GM10847 (cell line): ENCODE data around the gene MTPN.

ENCODE experiments used
- POLR2A ChIP-seq: IDR thresholded peaks from 2 replicates; pipeline ENCODE4 v1.6.1; 2011; ENCODE audit not compliant: insufficient read length; ENCODE audit errors: extremely low read depth

The MTPN gene

DNA sequence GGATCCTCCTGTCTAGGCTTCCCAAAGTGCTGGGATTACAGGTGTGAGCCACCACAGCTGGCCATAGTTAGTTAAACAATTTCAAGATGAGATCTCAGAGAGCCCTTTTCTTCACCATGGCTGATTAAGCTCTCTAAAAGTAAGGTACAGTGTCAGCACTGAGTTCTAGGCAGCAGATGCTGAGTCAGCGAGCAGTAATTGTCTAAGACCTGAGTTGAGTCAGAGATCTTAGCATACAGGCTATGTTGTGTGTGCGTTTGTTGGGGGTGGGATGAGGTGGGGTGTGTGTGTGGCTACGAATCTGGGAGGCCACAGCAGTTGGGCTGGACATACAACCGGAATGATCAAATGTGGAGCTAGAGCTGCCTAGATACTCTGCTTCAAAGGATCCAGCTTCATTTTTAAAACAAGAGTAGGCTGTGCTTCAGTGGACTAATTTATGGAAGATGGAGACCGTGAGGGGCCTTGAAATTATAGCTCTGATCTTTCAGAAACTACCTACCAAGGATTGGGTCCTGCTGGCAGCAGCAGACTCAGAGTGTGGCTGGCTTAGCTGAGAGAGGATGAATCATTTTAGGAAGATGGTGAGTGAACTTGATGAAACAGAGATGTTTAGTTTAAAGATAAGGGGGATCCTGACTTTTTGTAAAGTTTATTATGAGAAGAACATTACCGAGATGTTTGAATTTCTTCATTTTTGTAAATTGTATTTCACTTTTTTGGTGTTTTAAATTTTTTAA, 17.5 kb upstream of the MTPN start:
- TF ChIP-seq POLR2A, result no peak

DNA sequence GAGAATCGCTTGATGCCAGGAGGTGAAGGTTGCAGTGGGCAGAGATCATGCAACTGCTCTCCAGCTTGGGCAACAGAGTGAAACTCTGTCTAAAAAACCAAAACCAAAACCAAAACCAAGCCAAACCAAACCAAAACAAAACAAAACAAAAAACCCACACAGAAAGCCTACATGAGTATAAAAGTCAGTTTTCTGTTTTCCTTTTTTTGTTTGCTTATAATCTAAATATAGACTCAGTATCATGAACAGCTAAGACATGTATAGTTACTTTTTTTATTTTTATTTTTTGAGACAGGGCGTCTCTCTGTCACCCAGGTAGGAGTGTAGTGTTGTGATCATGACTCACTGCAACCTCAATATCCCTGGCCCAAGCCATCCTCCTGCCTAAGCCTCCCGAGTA, 16.8 kb upstream of the MTPN start:
- no peak for TF ChIP-seq POLR2A

DNA sequence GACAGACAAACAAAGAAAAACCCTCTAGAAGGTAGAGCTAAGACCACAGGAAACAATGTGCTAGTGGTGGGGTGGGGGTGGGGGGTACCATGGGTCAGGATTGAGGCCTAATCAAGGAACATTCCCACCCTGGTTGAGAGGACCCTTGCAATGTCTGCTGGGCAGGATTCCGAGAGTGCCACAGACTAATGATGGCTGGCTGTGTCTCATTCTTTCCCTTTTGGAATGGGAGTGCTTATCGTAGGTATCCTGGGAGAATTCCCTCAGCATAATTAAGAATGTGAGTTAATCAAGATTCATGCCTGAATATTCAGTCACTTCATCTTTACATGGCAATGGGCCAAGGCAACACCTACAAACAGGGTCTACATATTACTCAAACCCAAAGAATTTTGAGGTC, 14.7 kb upstream of the MTPN start:
- TF ChIP-seq POLR2A, result no peak

DNA sequence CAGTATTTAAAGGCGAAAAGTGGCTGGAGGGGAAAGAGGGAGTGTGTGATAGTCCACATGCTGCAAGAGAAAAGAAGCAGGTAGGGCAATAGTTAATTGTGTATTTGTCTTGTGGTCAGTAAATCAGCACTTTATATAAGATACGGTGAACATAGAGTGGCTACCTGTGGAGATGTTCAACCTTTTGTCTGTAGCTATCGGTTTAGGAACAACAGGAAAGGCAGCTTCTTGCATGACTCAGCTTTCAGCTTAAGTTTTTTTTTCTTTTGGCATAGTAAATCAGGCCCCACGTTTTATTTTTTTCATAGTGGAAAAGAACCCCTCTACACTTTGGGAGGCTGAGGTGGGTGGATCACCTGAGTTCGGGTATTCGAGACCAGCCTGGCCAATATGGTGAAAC, 14.2 kb upstream of the MTPN start:
- no peak for TF ChIP-seq POLR2A

DNA sequence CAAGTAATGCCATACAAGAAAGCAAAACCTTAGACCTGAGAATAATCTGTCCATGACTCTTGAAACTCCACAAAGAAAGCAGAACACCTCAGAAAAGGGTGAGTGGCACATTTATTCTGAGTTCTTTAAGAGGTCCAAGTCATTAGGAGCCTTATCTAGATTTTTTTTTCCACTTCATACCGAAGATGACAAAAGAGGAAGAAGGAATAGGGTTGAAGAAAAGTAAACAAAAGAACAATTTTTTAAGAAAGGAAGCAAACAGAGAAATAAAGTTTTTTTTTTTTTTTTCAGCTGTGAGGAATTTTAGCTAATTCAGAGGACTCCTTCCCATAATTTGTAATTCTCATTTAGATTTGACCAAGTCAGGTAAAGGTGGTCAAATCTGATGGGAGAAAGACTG, 13.1 kb upstream of the MTPN start:
- TF ChIP-seq POLR2A, result no peak

DNA sequence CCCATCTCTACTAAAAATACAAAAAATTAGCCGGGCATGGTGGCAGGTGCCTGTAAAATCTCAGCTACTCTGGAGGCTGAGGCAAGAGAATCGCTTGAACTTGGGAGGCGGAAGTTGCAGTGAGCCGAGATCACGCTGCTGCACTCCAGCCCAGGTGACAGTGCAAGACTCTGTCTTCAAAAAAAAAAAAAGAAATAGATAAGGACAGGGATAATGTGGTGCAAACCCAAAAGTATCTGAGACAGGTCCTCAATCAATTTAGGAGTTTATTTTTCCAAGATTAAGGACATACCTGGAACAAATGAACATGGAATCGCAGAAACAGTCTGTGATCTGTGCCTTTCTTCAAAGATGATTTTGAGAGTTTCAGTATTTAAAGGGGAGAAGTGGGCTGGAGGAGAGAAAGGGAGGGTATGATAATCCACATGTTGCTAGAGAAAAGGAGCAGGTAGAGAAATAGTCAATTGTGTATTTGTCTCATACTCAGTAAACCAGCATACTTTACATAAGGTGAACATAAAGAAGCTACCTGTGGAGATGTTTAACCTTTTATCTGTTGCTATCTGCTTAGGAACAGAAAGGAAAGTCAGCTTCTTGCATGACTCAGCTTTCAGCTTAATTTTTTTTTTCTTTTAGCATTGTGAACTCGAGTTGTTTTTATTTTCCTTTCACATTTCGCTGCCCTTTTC, 4.9 kb upstream of the MTPN start:
- TF ChIP-seq POLR2A, result no peak

DNA sequence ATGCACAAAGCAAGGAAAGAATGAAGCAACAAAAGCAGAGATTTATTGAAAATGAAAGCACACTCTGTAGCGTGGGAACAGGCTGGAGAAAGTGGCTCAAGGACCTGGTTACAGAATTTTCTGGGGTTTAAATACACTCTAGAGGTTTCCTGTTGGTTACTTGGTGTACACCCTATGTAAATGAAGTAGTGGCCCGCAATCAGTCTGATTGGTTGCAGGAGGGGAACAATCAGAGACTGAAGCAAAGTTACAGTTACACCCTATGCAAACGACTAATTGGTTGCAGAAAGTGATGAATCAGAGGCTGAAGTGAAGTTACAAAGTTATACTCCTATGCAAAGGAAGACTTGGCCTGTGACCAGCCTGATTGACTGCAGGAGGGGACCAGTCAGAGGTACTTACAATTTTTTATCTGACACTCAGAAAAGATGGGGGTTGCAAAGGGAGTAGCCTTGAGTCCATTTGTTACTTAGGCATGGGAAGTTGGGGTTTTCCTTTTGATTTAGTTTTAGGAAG, 3.6 kb upstream of the MTPN start:
- no peak for TF ChIP-seq POLR2A

DNA sequence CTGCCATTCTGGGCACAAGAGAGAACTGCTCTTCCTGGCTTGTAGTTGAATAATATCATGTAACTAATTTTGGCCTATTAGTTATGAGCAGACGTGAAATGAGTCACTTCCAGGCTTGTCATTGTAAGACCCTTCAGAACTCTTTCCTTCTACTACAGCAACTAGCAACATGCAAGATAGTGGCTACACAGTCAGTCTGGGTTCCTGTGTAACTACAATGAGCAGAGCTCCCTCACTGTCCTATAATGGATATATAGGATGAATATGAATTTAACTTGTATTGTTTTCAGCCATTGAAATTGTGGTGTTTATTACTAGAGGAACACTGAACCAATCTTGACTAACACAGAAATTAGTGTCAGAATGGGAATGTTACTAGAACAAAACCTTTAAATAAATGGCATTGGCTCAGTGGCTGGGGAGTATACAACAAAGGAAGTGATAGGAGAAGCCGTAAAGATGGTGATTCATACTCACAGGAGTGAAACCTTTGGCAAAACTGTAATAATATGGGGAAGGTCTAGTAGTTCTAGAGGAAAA, 2.9 kb upstream of the MTPN start:
- no peak for TF ChIP-seq POLR2A

DNA sequence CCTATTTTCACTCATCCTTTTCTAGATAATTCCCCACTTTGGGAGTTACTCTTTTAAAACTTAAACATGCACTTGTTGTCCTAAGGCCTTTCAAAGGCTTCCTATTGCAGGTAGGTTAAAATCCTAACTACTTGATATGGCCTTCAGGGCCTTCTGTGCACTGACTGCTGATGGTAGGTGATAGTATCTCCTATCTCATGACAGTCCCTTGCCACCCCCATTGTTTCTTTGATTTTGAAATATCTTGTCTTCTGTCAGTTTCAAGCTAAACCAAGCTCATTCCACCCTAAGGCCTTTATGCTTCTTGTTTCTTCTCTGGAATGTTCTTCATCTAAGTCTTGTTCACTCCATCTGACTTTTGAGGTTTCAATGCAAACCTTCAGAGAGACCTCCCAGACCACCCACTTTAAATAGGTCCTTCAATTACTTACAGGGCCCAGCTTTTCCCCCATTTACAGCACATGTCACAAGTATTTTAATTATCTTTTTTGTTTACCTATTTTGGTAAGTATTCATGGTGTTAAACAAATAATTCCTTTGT, 2.4 kb upstream of the MTPN start:
- no peak for TF ChIP-seq POLR2A

DNA sequence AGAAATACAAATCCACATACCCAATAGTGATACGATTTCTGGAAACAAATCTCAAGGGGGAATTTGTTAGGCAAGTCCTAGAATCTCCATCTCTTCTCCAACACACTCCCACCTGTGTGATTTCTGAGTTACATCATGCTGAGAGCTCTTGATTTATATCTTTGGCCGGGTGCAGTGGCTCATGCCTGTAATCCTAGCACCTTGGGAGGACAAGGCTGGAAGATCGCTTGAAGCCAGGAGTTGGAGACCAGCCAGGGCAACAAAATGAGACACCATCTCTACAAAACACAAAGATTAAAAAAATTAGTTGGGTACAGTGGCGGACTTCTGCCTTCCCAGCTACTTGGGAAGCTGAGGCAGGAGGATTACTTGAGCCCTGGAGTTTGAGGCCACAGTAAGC, 1.5 kb upstream of the MTPN start:
- TF ChIP-seq POLR2A, result no peak

DNA sequence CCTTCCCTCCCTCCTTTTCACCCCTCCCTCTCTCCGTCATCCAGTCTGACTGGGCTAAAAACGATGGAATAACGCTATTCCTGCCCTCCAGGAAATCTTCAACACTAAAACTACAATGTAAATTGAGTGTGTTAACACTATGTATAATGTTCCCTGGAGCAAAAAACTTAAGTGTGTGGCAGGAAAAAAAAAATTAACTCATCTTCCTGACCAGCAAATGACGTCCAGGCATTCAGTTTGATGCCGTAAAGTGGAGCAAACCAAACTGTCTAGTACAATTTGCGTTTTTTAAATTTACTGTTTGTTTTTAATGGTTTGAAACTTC, 545 bp upstream of the MTPN start:
- TF ChIP-seq POLR2A, result no peak

DNA sequence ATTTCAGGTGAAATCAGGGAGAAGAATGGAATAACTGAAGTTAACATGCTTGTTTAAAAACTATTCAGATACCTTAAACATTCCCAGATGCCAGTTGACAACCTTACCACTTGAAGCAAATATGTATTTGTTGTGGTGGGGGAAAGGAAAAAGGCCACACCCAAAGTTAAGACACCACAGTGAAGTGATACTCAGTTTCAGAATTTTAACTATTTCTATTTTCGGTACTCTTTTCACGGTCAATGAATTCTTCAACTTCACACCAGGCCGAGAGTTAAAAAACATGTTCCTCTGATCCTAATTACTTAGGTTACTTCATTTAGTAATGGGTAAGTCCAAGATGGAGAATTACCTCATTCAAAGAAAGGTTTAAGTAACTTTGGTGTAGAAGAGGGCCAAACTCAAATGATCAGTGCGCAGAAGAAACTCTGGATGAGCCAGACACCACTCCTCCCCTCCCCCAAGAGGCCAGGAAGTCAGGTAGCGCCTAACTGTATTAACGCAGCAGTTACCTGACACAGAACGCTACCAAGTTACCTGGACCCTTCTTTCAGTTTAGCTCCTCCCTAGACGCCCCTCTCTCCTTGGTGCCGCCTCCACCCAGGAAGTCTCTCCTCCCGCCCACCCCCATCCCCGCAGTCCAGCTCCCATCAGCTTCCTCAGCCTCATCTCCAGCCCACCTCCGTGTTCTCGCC, 700 bp downstream of the MTPN start:
- no peak for TF ChIP-seq POLR2A

DNA sequence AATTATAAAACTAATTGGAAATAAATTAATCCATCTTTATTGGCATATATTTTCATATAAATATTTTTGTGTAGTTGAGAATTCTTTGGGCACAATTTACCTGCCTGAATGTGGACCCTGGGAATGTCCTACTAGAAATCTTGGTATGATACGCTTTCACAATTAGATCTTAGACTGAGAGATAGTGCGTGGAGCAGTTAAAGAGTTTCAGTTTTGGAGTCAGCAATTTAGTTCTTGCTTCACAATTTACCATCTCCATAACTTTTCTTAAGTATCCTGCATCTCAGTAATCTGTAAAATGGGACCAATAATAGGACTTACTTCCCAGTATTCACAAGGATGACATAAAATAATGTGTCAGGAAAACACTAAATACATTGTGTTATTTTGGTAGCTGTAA, 2.0 kb downstream of the MTPN start:
- no peak for TF ChIP-seq POLR2A

DNA sequence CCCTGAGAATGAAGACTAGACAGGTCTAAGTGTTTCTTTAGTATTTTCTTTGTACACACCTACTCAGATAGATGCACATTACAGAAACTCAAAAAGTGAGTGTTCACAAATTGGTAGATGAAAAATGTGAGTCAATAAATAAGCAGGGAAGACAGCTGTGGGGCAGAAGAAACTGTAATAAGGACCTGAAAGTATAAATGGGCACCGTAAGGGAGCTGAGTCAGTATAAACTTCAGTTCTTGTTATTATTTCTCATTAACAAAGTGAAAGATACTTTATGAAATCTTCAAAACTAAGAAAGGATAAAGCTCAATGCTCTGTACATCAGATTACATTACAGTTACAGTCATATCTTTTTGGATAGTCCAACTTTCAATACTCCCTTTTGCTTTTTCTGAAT, 2.5 kb downstream of the MTPN start:
- TF ChIP-seq POLR2A, result no peak

DNA sequence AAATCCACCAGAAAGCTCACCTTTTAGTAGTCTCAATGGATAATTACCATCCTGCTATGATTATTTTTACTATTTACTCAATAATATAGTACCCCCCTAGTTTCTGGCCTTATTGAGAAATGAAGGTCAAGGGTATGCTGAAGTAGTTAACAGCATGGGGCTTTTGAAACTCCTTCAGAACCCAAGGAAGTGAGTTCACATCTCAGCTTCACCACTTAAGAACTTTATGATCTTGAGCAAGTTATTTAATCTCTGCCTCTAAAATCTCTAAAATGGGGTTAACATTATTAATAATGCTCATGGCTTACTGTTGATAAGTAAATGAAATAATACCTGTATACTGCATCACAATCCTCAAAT, 5.8 kb downstream of the MTPN start:
- no peak for TF ChIP-seq POLR2A
